HCT116 (cell line): Measurements from ENCODE around the gene DGKZ. TPM values are rescaled to one million over a fixed set of nuclear protein-coding genes. Genes with fewer than 3 reads are reported as not detected.

Experiments
- ATAC-seq: fragments of 200-7000 bp; cut with Tn5 transposase; 2 replicates; pipeline ENCODE4 v1.9.1; 2020; ENCODE audit warnings: mild to moderate bottlenecking, moderate library complexity
- BruUV-seq: library from RNA; stranded (reverse); fragments of 400-500 nt; replicated peaks from 2 replicates; lab custom pipeline; 2021; lab: Mats Ljungman, UMichigan
- CTCF ChIA-PET: fragments of 300-600 bp; sonication (Branson Sonifier 250); formaldehyde crosslinking; loops from one replicate; lab custom pipeline; 2021; ENCODE audit warnings: antibody characterized with exemption; lab: Charles Lee
- POLR2A ChIA-PET: fragments of 300-600, 350-600 bp; sonication (Branson Sonifier 250); formaldehyde crosslinking; loops from one replicate; lab custom pipeline; 2021; ENCODE audit warnings: antibody characterized with exemption; lab: Charles Lee
- RAD21 ChIA-PET, 2 experiments: fragments of 300-600 bp; sonication (Branson Sonifier 250); formaldehyde crosslinking; loops; one replicate each; lab custom pipeline; 2023; ENCODE audit warnings: low total read pairs in 2 of 2; ENCODE audit not compliant: uncharacterized antibody in 2 of 2, unreplicated experiment in 2 of 2, low non-redundant PET in 1 of 2; lab: Charles Lee
- DNase-seq: peaks from one replicate; pipeline ENCODE4 v3.0.0-alpha.2; 2010; ENCODE audit warnings: low read depth, low spot score
- H2AFZ ChIP-seq: fragments of 200-600 bp; shearing (Covaris generic), sonication (generic); 2 replicates; pipeline ENCODE4 v1.6.1; 2017; ENCODE audit warnings: low read depth, mixed run types, mixed read lengths, antibody characterized with exemption, low read length; ENCODE audit not compliant: poor library complexity, severe bottlenecking
- H3K27ac ChIP-seq: 2 replicates; pipeline ENCODE4 v1.5.1; 2012; ENCODE audit warnings: low read depth, low read length
- H3K27me3 ChIP-seq: fragments of 200-600 bp; sonication (generic); 2 replicates; pipeline ENCODE4 v1.6.1; 2016; ENCODE audit warnings: mixed run types, low read length, mixed read lengths; ENCODE audit not compliant: insufficient read depth
- H3K36me3 ChIP-seq, 2 experiments: fragments of 200-500 bp in 1 of 2; fragments of 200-600 bp in 1 of 2; sonication (Bioruptor generic) in 1 of 2; sonication (generic) in 1 of 2; 2 replicates each; pipeline versions ENCODE4 v1.5.1 to v1.6.1; 2014 to 2016; ENCODE audit warnings: low read length in 2 of 2, inconsistent platforms in 1 of 2, mixed read lengths in 1 of 2, mixed run types in 1 of 2; ENCODE audit not compliant: insufficient read depth in 2 of 2, control insufficient read depth in 1 of 2
- H3K4me1 ChIP-seq, 2 experiments: fragments of 200-600 bp in 1 of 2; sonication (generic) in 1 of 2; 2 replicates each; pipeline versions ENCODE4 v1.5.1 to v1.6.1; 2012 to 2017; ENCODE audit warnings: low read length in 2 of 2, inconsistent platforms in 1 of 2, mild to moderate bottlenecking in 1 of 2, mixed read lengths in 1 of 2, mixed run types in 1 of 2, moderate library complexity in 1 of 2; ENCODE audit not compliant: insufficient read depth in 2 of 2, control insufficient read depth in 1 of 2
- H3K4me2 ChIP-seq: fragments of 200-600 bp; sonication (generic); 2 replicates; pipeline ENCODE4 v1.6.1; 2017; ENCODE audit warnings: mixed run types, low read length, mixed read lengths
- H3K4me3 ChIP-seq, 2 experiments: fragments of 200-600 bp in 1 of 2; sonication (generic) in 1 of 2; replicated peaks in 1 of 2; 2 replicates each; pipeline ENCODE4 v1.5.1; 2011 to 2016; ENCODE audit warnings: low read length in 2 of 2, control low read depth in 1 of 2, low read depth in 1 of 2, mild to moderate bottlenecking in 1 of 2, mixed read lengths in 1 of 2, mixed run types in 1 of 2
- H3K79me2 ChIP-seq: fragments of 200-600 bp; sonication (generic); 2 replicates; pipeline ENCODE4 v1.6.1; 2017; ENCODE audit warnings: mild to moderate bottlenecking, mixed run types, low read length, moderate library complexity, mixed read lengths; ENCODE audit not compliant: insufficient read depth
- H3K9ac ChIP-seq: fragments of 200-600 bp; sonication (generic); 2 replicates; pipeline ENCODE4 v1.6.1; 2016; ENCODE audit warnings: low read length, mixed read lengths
- H3K9me2 ChIP-seq: fragments of 200-600 bp; sonication (generic), shearing (Covaris generic); 2 replicates; pipeline ENCODE4 v1.6.1; 2017; ENCODE audit warnings: mixed run types, mild to moderate bottlenecking, moderate library complexity; ENCODE audit not compliant: insufficient read depth
- H3K9me3 ChIP-seq, 2 experiments: fragments of 200-500 bp in 1 of 2; fragments of 200-600 bp in 1 of 2; sonication (Bioruptor generic) in 1 of 2; sonication (generic) in 1 of 2; 2 replicates each; pipeline ENCODE4 v1.6.1; 2014 to 2017; ENCODE audit warnings: low read length in 2 of 2, mixed read lengths in 2 of 2, inconsistent platforms in 1 of 2, low read depth in 1 of 2, mild to moderate bottlenecking in 1 of 2, mixed run types in 1 of 2, moderate library complexity in 1 of 2; ENCODE audit not compliant: control insufficient read depth in 1 of 2, insufficient read depth in 1 of 2
- H4K20me1 ChIP-seq: fragments of 200-600 bp; sonication (generic), shearing (Covaris generic); 2 replicates; pipeline ENCODE4 v1.6.1; 2017; ENCODE audit warnings: mixed run types, mild to moderate bottlenecking, moderate library complexity; ENCODE audit not compliant: insufficient read depth
- ATF3 ChIP-seq: IDR thresholded peaks from 2 replicates; pipeline ENCODE4 v1.6.1; 2012
- CEBPB ChIP-seq: IDR thresholded peaks from 2 replicates; pipeline ENCODE4 v1.6.1; 2012; ENCODE audit warnings: low read depth
- CTCF ChIP-seq, 3 experiments: fragments of 200-600 bp in 1 of 3; sonication (generic) in 1 of 3; IDR thresholded peaks in 2 of 3; conservative IDR thresholded peaks in 1 of 3; 2 replicates each; pipeline ENCODE4 v1.5.1; 2012 to 2017; ENCODE audit warnings: low read depth in 2 of 3, low read length in 2 of 3, antibody characterized with exemption in 1 of 3, borderline replicate concordance in 1 of 3, control low read depth in 1 of 3, mild to moderate bottlenecking in 1 of 3, mixed read lengths in 1 of 3, mixed run types in 1 of 3, moderate library complexity in 1 of 3; ENCODE audit not compliant: insufficient read depth in 1 of 3
- EZH2 ChIP-seq: fragments of 200-600 bp; sonication (generic); IDR thresholded peaks from 2 replicates; pipeline ENCODE4 v1.6.1; 2017; ENCODE audit warnings: antibody characterized with exemption, mixed run types
- POLR2AphosphoS5 ChIP-seq: IDR thresholded peaks from 2 replicates; pipeline ENCODE4 v1.6.1; 2011; ENCODE audit warnings: mild to moderate bottlenecking, low read depth, low read length, moderate library complexity
- RAD21 ChIP-seq: IDR thresholded peaks from 2 replicates; pipeline ENCODE4 v1.6.1; 2012; ENCODE audit warnings: low read depth, mild to moderate bottlenecking
- TCF7L2 ChIP-seq: IDR thresholded peaks from 2 replicates; pipeline ENCODE4 v1.7.0; 2011; ENCODE audit warnings: borderline replicate concordance, inconsistent platforms; ENCODE audit not compliant: insufficient read depth, insufficient read length; ENCODE audit errors: extremely low read depth
- ZFX ChIP-seq: fragments of 450-650 bp; IDR thresholded peaks from 2 replicates; pipeline ENCODE4 v1.6.1; 2017
- intact Hi-C: fragments of 100-400 bp; cut with micrococcal nuclease; formaldehyde crosslinking; loops from 2 replicates; pipeline ENCODE4 v1.10.0; 2022
- total RNA-seq: library from RNA; stranded (reverse); gene quantifications from one replicate; pipeline ENCODE4 v1.2.1, GENCODE V29; 2021; ENCODE audit not compliant: unreplicated experiment

Gene DGKZ
- total RNA-seq, 1 experiment from 2014 or later = 70.2 TPM

GRCh38 chr11:46315783-46316563, 31.3 kb upstream of the DGKZ start:
- Histone ChIP-seq H3K27ac (no peak overlapping the region), H3K9me2 (no peaks in the 10 kb centered on the region), H3K9me3 (no peaks in the 10 kb centered on the region), H3K9ac (no peak overlapping the region), H3K4me3 (no peak overlapping the region), H4K20me1 (no peaks in the 10 kb centered on the region), H3K4me2 (no peak overlapping the region)
- POLR2A ChIA-PET = interaction anchor here (1.6 to 1.8 kb wide), 2 partner anchors 67 to 73 kb away, joined by 5 to 12 read pairs; no protein-coding TSS in a partner anchor
- CTCF ChIA-PET = interaction anchor here (0.9 to 4.7 kb wide), 8 partner anchors 8 to 76 kb away, joined by 3 to 56 read pairs (median 8); no protein-coding TSS in a partner anchor
- TF ChIP-seq EZH2 = no peak
- TF ChIP-seq RAD21 = no peak
- TF ChIP-seq POLR2AphosphoS5 = no peak
- TF ChIP-seq ATF3 = no peak
- TF ChIP-seq, all 23 proteins: peak for 0
- Histone ChIP-seq H3K4me1 (peaks cover 5 to 9% of the 10 kb centered on the region in 2 experiments; a peak in 3 of 4 replicates), H3K79me2 (no peaks in the 10 kb centered on the region), H3K36me3 (no peaks in the 10 kb centered on the region), H2AFZ (peak overlapping the region; percentile 13), H3K27me3 (no peaks in the 10 kb centered on the region)
- no TSS peak for BruUV-seq
- DNase-seq = no peak
- no peak for ATAC-seq
- RAD21 ChIA-PET = interaction anchor here in 1 of 2 experiments (1.1 kb wide), 1 partner anchor 67 kb away, joined by 3 read pairs; no protein-coding TSS in a partner anchor
- intact Hi-C loops = loop anchor here (1.0 to 10.0 kb wide), 4 partner anchors 77 to 443 kb away; no protein-coding TSS in a partner anchor

GRCh38 chr11:46319074-46319453, 28.2 kb upstream of the DGKZ start:
- ATAC-seq (no peak), DNase-seq (no peak)
- intact Hi-C loops = loop anchor here (10.0 kb wide), 1 partner anchor 354 kb away; no protein-coding TSS in a partner anchor
- no peak overlapping the region for H3K27ac ChIP-seq
- CTCF ChIA-PET = interaction anchor here (3.1 kb wide), 1 partner anchor 10 kb away, joined by 13 read pairs; no protein-coding TSS in a partner anchor
- no peak overlapping the region for H3K9ac ChIP-seq
- RAD21 ChIA-PET = interaction anchor here in 1 of 2 experiments (0.7 kb wide), 1 partner anchor 323 kb away, joined by 3 read pairs; no protein-coding TSS in a partner anchor
- POLR2A ChIA-PET = interaction anchor here (2.8 kb wide), 1 partner anchor 76 kb away, joined by 8 read pairs; no protein-coding TSS in a partner anchor
- no peaks in the 10 kb centered on the region for H3K9me2 ChIP-seq
- peaks cover 5 to 9% of the 10 kb centered on the region in 2 experiments; a peak in 3 of 4 replicates for H3K4me1 ChIP-seq
- H4K20me1 ChIP-seq = no peaks in the 10 kb centered on the region
- no peaks in the 10 kb centered on the region for H3K9me3 ChIP-seq
- H3K36me3 ChIP-seq = no peaks in the 10 kb centered on the region
- no peaks in the 10 kb centered on the region for H3K27me3 ChIP-seq
- no TSS peak for BruUV-seq
- TF ChIP-seq CTCF (IDR thresholded peaks at IDR 0.05 in 2 of 3, conservative IDR thresholded peaks at IDR 0.05 in 1 of 3; ENCODE audit: borderline replicate concordance in 1 of 3, insufficient read depth in 1 of 3, low read depth in 2 of 3, low read length in 2 of 3) = no peak
- TF ChIP-seq ZFX = no peak
- no peak for TF ChIP-seq CEBPB
- TF ChIP-seq TCF7L2 = no peak
- no peaks in the 10 kb centered on the region for H3K79me2 ChIP-seq
- no peak overlapping the region for H3K4me3 ChIP-seq
- no peak overlapping the region for H3K4me2 ChIP-seq
- peak overlapping the region; percentile 16 for H2AFZ ChIP-seq
